ENCODE data around the gene BCR. TPM values are rescaled to one million over a fixed set of nuclear protein-coding genes. Genes with fewer than 3 reads are reported as not detected.

The BCR gene
- total and polyA plus RNA-seq, 2 of the 13 experiments (the other 11 are each of a cell fraction or from before 2014, with no cell fraction given) = 19.9 to 33.6 TPM

- no peak overlapping the region for H3K9ac ChIP-seq (ENCODE audit: insufficient read depth, low read depth, low read length)
- FAIRE-seq = no peak
- no peak overlapping the region for H2AFZ ChIP-seq (ENCODE audit: low read length)
- H3K79me2 ChIP-seq (ENCODE audit: insufficient read depth, low read length) = peaks cover under 1% of the 10 kb centered on the region
- peaks cover 28 to 87% of the 10 kb centered on the region in 2 experiments for H3K36me3 ChIP-seq (replicated peaks in 1 of 2; ENCODE audit: control insufficient read depth in 1 of 2, insufficient read depth in 2 of 2, low read length in 2 of 2)
- no peaks in the 10 kb centered on the region; the same call in 1 of the 2 replicates for H4K20me1 ChIP-seq (ENCODE audit: insufficient read depth, low read length)
- CTCF ChIA-PET (ENCODE audit: low intra/inter-chr PET ratio, low total read pairs) = no interaction called here
- no peaks in the 10 kb centered on the region for H3K27me3 ChIP-seq (ENCODE audit: control insufficient read depth in 1 of 2, insufficient read depth in 2 of 2, low read length in 2 of 2)
- in situ Hi-C loops (cut with HindIII; ENCODE audit: extremely low pct_ligation_motif_present, low pct_unique_long_range_greater_than_20kb) (no loop called here), intact Hi-C loops (cut with micrococcal nuclease; ENCODE audit: unreplicated experiment) (no loop called here)
- POLR2A ChIA-PET = no interaction called here
- ATAC-seq = no peak
- no TSS peak for BruUV-seq (replicated peaks)
- peaks cover 14% of the 10 kb centered on the region for H3K4me1 ChIP-seq (ENCODE audit: insufficient read depth, low read length)
- H3K4me3 ChIP-seq (replicated peaks in 1 of 3; ENCODE audit: insufficient read depth in 1 of 3, low read depth in 2 of 3, low read length in 3 of 3) = no peak overlapping the region
- TF ChIP-seq SRF (IDR thresholded peaks at IDR 0.05; ENCODE audit: low read depth, low read length) = no peak
- TF ChIP-seq ZEB1 (IDR thresholded peaks at IDR 0.05; ENCODE audit: insufficient replicate concordance, low read depth) = no peak
- TF ChIP-seq RXRA (CRISPR knock-in tag; IDR thresholded peaks at IDR 0.05) = no peak
- TF ChIP-seq CENPT (CRISPR knock-in tag; IDR thresholded peaks at IDR 0.05; ENCODE audit: low read depth) = no peak
- no peak for TF ChIP-seq HIVEP1 (CRISPR knock-in tag; IDR thresholded peaks at IDR 0.05)
- no peak for TF ChIP-seq RNF2 (conservative IDR thresholded peaks at IDR 0.05; ENCODE audit: low read depth)
- TF ChIP-seq, protein P1, sequence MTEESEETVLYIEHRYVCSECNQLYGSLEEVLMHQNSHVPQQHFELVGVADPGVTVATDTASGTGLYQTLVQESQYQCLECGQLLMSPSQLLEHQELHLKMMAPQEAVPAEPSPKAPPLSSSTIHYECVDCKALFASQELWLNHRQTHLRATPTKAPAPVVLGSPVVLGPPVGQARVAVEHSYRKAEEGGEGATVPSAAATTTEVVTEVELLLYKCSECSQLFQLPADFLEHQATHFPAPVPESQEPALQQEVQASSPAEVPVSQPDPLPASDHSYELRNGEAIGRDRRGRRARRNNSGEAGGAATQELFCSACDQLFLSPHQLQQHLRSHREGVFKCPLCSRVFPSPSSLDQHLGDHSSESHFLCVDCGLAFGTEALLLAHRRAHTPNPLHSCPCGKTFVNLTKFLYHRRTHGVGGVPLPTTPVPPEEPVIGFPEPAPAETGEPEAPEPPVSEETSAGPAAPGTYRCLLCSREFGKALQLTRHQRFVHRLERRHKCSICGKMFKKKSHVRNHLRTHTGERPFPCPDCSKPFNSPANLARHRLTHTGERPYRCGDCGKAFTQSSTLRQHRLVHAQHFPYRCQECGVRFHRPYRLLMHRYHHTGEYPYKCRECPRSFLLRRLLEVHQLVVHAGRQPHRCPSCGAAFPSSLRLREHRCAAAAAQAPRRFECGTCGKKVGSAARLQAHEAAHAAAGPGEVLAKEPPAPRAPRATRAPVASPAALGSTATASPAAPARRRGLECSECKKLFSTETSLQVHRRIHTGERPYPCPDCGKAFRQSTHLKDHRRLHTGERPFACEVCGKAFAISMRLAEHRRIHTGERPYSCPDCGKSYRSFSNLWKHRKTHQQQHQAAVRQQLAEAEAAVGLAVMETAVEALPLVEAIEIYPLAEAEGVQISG (CRISPR knock-in tag; IDR thresholded peaks at IDR 0.05) = no peak
- TF ChIP-seq ZNF431 (CRISPR knock-in tag; IDR thresholded peaks at IDR 0.05; ENCODE audit: borderline replicate concordance, low read depth) = no peak
- no peak for TF ChIP-seq RORA (CRISPR knock-in tag; IDR thresholded peaks at IDR 0.05)
- TF ChIP-seq POLR2AphosphoS2 (IDR thresholded peaks at IDR 0.05; ENCODE audit: low read depth, low read length) = no peak
- TF ChIP-seq NKX3-1 (CRISPR knock-in tag; IDR thresholded peaks at IDR 0.05) = no peak
- no peak for TF ChIP-seq FOXA1 (IDR thresholded peaks at IDR 0.05)
- no peak for TF ChIP-seq FOXA1 (CRISPR knock-in tag; IDR thresholded peaks at IDR 0.05)
- no peaks in the 10 kb centered on the region for H3K9me3 ChIP-seq (ENCODE audit: low read length)
- DNase-seq (ENCODE audit: low spot score) = no peak
- WGBS (ENCODE audit: low lambda C conversion rate) = 94% methylated on average over 3 of the region's 15 CpGs
- no peak overlapping the region for H3K27ac ChIP-seq (ENCODE audit: extremely low read length, insufficient read depth, low read length)
- H3K4me2 ChIP-seq (ENCODE audit: low read depth, low read length) = no peak overlapping the region
Observed at GRCh38 chr22:23257889-23258825, 77.8 kb downstream of the BCR start.
